Chondrocyte (in vitro differentiated cells): ENCODE measurements around the gene ZDHHC8. TPM values are rescaled to one million over a fixed set of nuclear protein-coding genes. Genes with fewer than 3 reads are reported as not detected.

Source experiments
- DNase-seq: peaks from one replicate; pipeline ENCODE4 v3.0.0; 2021; ENCODE audit warnings: mixed read lengths, low spot score
- H3K27ac Mint-ChIP-seq: one replicate; pipeline ENCODE4 v1.8.0; 2021; ENCODE audit warnings: mild to moderate bottlenecking, moderate library complexity, mixed read lengths; ENCODE audit not compliant: unreplicated experiment
- H3K27me3 Mint-ChIP-seq: 2 replicates; pipeline ENCODE4 v1.8.0; 2021; ENCODE audit warnings: low read depth, mixed read lengths
- H3K36me3 Mint-ChIP-seq: 2 replicates; pipeline ENCODE4 v1.8.0; 2021; ENCODE audit warnings: low read depth, mixed read lengths
- H3K4me1 Mint-ChIP-seq: 2 replicates; pipeline ENCODE4 v1.8.0; 2021; ENCODE audit warnings: low read depth, mild to moderate bottlenecking, mixed read lengths
- H3K4me3 Mint-ChIP-seq: one replicate; pipeline ENCODE4 v1.8.0; 2021; ENCODE audit warnings: mild to moderate bottlenecking, moderate library complexity, mixed read lengths; ENCODE audit not compliant: unreplicated experiment
- H3K9me3 Mint-ChIP-seq: 2 replicates; pipeline ENCODE4 v1.8.0; 2021; ENCODE audit warnings: low read depth, mixed read lengths
- total RNA-seq: library from RNA; stranded (reverse); gene quantifications from 3 replicates; pipeline ENCODE4 v1.2.1, GENCODE V29; 2021
- TF ChIP-seq, protein P1 (sequence below): fragments of 200-600 bp; sonication (generic); IDR thresholded peaks from 2 replicates; pipeline ENCODE4 v1.5.0; 2021; ENCODE audit warnings: antibody characterized with exemption, mild to moderate bottlenecking, moderate library complexity

The ZDHHC8 gene
- total RNA-seq, 1 donor from 2014 or later: 95.2 TPM

DNA sequence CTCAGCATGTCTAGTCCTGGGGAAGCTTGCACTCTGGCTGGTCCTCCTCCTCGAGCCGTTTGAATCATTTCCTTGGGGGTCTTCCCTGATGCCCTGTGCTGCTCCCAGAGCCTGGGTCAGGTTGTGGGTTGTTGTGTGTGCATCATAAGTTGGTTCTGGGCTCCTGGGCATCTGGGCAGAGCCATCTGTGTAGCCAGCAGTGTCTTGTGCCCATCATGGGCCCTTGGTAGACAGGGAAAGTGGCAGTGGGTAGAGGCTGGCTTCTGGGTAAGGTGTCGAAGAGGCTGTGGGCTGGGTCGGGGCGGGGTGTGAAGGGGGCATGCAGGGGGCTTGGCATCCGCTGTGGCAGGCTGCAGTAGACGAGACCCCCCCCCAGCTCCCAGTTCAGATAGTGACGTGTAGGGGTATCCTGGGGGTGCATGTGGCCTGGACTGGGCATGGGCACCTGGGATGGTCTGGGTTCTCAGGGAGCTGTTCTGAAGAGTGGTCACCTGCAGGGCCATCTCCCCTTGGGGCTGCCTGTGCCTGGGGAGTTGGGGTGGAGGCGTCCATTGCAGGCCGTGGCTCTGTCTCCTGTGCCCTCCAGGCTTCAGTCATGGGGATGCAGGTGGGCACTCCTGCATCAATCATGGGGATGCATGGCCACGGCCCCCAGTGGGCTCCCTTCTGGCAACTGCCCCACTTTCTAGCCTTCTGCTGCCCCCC lies 7.4 kb upstream of the ZDHHC8 start:
- peaks cover 23% of the 10 kb centered on the region for H3K36me3 Mint-ChIP-seq
- TF ChIP-seq, protein P1, sequence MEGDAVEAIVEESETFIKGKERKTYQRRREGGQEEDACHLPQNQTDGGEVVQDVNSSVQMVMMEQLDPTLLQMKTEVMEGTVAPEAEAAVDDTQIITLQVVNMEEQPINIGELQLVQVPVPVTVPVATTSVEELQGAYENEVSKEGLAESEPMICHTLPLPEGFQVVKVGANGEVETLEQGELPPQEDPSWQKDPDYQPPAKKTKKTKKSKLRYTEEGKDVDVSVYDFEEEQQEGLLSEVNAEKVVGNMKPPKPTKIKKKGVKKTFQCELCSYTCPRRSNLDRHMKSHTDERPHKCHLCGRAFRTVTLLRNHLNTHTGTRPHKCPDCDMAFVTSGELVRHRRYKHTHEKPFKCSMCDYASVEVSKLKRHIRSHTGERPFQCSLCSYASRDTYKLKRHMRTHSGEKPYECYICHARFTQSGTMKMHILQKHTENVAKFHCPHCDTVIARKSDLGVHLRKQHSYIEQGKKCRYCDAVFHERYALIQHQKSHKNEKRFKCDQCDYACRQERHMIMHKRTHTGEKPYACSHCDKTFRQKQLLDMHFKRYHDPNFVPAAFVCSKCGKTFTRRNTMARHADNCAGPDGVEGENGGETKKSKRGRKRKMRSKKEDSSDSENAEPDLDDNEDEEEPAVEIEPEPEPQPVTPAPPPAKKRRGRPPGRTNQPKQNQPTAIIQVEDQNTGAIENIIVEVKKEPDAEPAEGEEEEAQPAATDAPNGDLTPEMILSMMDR: no peak
- H3K27me3 Mint-ChIP-seq: no peaks in the 10 kb centered on the region
- no peak for DNase-seq
- H3K4me3 Mint-ChIP-seq: no peak overlapping the region
- no peak overlapping the region for H3K27ac Mint-ChIP-seq
- peaks cover 4% of the 10 kb centered on the region for H3K4me1 Mint-ChIP-seq
- no peaks in the 10 kb centered on the region for H3K9me3 Mint-ChIP-seq

DNA sequence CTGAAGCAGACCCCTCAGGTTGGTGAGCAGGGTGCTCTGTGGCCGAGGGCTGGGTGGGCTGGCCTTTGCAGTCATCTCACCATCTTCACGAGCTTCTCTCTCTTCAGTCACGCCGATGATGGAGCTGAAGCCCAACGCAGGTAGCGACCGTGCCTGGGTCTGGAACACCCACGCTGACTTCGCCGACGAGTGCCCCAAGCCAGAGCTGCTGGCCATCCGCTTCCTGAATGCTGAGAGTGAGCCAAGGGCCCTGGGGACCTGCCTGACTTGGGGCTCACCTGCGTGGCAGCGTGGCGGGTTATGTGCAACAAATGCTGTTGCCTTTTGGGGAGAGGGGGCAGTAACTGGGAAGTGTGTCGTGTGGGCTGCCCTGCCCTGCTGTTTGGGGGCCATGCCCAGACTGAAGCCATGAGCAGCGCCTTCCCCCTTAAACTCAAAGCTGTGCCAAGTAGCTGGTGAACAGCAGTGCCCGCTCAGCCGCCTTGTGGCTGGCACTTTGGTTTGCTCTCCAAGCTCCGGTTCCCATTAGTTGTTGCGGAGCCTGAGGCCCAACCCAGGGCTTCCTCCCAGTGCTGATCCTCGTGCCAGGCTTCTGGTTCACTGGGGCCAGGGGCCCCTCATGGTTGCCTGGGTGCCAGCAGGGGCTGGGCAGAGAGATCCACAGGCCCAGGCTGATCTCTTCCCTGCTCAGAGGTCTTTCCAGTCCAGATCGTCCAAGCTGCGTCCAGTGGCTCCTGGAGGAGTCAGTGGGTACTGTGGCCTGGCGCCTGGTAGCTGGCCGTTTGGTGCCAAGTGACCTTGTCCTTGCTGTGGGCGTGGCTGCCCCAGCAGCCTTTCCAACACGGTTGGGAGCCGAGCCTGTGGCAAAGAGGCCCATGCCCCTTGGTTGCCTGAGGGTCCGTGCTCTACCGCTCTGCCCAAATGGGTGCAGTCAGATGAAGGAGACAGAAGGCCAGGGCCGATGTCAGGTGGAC lies 6.1 kb upstream of the ZDHHC8 start:
- H3K9me3 Mint-ChIP-seq: no peaks in the 10 kb centered on the region
- H3K4me3 Mint-ChIP-seq: no peak overlapping the region
- peaks cover 16% of the 10 kb centered on the region for H3K36me3 Mint-ChIP-seq

DNA sequence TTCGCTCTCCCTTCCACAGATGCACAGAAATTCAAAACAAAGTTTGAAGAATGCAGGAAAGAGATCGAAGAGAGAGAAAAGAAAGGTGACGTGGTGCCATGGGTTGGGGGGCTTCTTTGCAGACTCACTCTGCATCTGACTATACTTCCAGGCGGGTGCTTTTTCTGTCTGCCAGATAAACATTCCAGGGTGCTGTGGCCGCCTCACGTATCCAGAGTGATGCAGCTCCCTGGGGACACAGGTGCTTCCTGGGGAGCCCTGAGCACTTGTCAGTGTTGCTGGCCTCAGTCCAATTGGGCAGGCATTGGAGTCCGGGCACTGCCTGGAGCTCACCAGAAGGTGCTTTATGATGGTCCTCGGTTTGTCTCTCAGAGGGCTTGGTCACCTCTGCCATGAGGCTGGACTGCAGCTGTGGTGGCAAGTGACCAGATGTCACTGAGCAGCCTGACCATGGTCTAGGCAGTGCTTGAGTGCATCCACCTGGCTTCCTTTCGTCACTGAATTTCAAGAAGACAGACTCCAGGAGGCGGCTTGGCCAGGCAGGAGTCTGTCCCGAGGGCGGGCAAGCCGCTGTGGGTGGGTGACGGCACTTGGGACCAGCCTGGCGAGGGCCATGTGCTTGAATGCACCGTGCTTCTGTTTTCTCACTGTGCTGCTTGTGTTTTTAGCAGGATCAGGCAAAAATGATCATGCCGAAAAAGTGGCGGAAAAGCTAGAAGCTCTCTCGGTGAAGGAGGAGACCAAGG lies 5.1 kb upstream of the ZDHHC8 start:
- Mint-ChIP-seq H3K4me1 (no peaks in the 10 kb centered on the region), H3K36me3 (peaks cover 16% of the 10 kb centered on the region), H3K27ac (no peak overlapping the region), H3K9me3 (no peaks in the 10 kb centered on the region), H3K4me3 (no peak overlapping the region), H3K27me3 (no peaks in the 10 kb centered on the region)
- no peak for DNase-seq
- TF ChIP-seq, protein P1: no peak

More for the DNA sequence above, 6.1 kb upstream of the ZDHHC8 start:
- H3K4me1 Mint-ChIP-seq: no peaks in the 10 kb centered on the region
- no peak for DNase-seq
- peak overlapping the region; percentile 22 for H3K27ac Mint-ChIP-seq
- no peaks in the 10 kb centered on the region for H3K27me3 Mint-ChIP-seq
- TF ChIP-seq, protein P1: no peak

DNA sequence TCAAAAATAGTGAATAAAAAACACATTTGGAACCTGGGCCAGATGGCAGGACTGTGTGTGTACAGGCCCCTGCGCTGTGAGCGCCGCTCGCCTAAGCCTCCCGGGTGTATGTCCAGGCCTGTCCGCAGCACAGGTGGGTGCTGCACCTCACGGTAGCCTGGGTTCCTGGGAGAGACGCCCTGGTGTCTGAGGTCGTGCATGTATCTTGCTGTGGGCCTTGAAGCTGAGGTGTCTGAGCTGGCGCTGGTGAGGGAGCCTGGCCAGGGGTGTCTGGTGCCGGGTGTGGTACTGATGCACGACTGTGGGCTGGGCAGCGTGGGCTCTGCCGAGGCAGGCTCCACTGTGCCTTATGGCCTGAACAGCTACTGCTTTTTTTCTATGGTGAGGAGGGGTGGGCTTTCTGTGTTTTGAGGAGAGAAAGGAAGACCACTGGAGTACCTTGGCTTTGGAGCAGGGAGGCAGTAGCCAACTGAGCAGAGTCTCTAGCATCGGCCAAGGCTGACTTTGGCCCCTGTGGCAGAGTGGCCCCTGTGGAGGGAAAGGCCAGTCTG lies 4.2 kb upstream of the ZDHHC8 start:
- Mint-ChIP-seq H3K4me1 (peaks cover under 1% of the 10 kb centered on the region), H3K4me3 (no peak overlapping the region), H3K27ac (no peak overlapping the region)

More for the DNA sequence above, 4.2 kb upstream of the ZDHHC8 start:
- no peak for DNase-seq
- TF ChIP-seq, protein P1: no peak
- H3K36me3 Mint-ChIP-seq: peaks cover 13% of the 10 kb centered on the region
- H3K9me3 Mint-ChIP-seq: no peaks in the 10 kb centered on the region
- H3K27me3 Mint-ChIP-seq: no peaks in the 10 kb centered on the region
